ENCODE results near the gene ZMYND8.

DNA sequence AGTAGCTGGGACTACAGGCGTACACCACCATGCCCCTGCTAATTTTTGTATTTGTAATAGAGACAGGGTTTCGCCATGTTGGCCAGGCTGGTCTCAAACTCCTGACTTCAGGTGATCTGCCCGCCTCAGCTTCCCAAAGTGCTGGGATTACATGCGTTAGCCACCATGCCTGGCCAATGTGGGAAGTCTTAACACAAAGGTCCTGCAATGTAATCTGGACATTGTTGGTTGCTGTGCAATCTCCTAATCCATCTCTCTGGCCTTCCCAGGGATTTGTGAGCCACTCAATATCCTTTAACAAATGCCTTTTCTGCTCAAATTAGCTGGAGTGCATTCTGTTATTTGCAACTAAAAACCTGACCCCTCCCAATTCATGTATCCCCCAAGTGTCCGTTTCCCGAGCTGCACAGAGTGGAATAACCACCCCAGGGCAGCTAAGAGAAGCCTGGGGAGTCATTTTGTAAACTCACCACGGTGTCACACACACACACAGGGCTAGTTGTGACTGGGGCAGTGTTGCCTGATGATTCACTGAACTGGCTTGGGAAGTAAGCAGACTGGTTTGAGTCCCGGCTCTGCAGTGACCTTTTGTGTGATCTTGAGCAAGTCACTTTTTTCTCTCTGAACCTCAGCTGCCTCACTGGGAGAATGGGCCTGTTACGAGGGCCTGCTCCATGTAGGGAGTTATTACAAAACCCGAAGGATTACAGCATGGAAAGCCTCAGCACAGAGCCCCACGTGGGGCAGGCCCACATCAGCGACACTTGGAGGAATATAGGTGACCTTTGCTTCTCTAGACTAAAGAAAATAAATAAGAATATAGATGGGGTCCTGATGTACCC is 152.3 kb downstream of the ZMYND8 start:
- TF ChIP-seq ZNF16 (tag by site-specific recombination; IDR thresholded peaks at IDR 0.05; ENCODE audit: low read depth) (no peak), SETDB1 (IDR thresholded peaks at IDR 0.05; ENCODE audit: insufficient read length, low read length) (no peak), ZBTB21 (tag by site-specific recombination; IDR thresholded peaks at IDR 0.05) (no peak), CTCF (tag by site-specific recombination; IDR thresholded peaks at IDR 0.05) (no peak), ZNF777 (tag by site-specific recombination; IDR thresholded peaks at IDR 0.05; ENCODE audit: borderline replicate concordance) (no peak), ZSCAN5A (tag by site-specific recombination; IDR thresholded peaks at IDR 0.05) (no peak), ZNF350 (tag by site-specific recombination; IDR thresholded peaks at IDR 0.05) (no peak), ZNF274 (IDR thresholded peaks at IDR 0.05; ENCODE audit: low read length) (no peak), ZNF274 (tag by site-specific recombination; IDR thresholded peaks at IDR 0.05; ENCODE audit: borderline replicate concordance) (no peak), KLF7 (tag by site-specific recombination; IDR thresholded peaks at IDR 0.05; ENCODE audit: borderline replicate concordance) (no peak)
- TF ChIP-seq, protein P1, sequence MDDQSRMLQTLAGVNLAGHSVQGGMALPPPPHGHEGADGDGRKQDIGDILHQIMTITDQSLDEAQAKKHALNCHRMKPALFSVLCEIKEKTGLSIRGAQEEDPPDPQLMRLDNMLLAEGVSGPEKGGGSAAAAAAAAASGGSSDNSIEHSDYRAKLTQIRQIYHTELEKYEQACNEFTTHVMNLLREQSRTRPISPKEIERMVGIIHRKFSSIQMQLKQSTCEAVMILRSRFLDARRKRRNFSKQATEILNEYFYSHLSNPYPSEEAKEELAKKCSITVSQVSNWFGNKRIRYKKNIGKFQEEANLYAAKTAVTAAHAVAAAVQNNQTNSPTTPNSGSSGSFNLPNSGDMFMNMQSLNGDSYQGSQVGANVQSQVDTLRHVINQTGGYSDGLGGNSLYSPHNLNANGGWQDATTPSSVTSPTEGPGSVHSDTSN (CRISPR knock-in tag; IDR thresholded peaks at IDR 0.05) = no peak
- TF ChIP-seq, protein P2, sequence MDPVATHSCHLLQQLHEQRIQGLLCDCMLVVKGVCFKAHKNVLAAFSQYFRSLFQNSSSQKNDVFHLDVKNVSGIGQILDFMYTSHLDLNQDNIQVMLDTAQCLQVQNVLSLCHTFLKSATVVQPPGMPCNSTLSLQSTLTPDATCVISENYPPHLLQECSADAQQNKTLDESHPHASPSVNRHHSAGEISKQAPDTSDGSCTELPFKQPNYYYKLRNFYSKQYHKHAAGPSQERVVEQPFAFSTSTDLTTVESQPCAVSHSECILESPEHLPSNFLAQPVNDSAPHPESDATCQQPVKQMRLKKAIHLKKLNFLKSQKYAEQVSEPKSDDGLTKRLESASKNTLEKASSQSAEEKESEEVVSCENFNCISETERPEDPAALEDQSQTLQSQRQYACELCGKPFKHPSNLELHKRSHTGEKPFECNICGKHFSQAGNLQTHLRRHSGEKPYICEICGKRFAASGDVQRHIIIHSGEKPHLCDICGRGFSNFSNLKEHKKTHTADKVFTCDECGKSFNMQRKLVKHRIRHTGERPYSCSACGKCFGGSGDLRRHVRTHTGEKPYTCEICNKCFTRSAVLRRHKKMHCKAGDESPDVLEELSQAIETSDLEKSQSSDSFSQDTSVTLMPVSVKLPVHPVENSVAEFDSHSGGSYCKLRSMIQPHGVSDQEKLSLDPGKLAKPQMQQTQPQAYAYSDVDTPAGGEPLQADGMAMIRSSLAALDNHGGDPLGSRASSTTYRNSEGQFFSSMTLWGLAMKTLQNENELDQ (tag by site-specific recombination; IDR thresholded peaks at IDR 0.05; ENCODE audit: low read depth) = no peak

Data from HEK293 (cell line).